GM21737 (cell line): ENCODE results near the gene LMAN2.
A peak's percentile ranks its signal among the peaks of the same experiment; 100 is the strongest.

Source experiments
- ATAC-seq: cut with Tn5 transposase; IDR thresholded peaks from one replicate; pipeline ENCODE4 v1.9.1; 2021; ENCODE audit warnings: mild to moderate bottlenecking, moderate library complexity; ENCODE audit not compliant: unreplicated experiment

The LMAN2 gene

DNA sequence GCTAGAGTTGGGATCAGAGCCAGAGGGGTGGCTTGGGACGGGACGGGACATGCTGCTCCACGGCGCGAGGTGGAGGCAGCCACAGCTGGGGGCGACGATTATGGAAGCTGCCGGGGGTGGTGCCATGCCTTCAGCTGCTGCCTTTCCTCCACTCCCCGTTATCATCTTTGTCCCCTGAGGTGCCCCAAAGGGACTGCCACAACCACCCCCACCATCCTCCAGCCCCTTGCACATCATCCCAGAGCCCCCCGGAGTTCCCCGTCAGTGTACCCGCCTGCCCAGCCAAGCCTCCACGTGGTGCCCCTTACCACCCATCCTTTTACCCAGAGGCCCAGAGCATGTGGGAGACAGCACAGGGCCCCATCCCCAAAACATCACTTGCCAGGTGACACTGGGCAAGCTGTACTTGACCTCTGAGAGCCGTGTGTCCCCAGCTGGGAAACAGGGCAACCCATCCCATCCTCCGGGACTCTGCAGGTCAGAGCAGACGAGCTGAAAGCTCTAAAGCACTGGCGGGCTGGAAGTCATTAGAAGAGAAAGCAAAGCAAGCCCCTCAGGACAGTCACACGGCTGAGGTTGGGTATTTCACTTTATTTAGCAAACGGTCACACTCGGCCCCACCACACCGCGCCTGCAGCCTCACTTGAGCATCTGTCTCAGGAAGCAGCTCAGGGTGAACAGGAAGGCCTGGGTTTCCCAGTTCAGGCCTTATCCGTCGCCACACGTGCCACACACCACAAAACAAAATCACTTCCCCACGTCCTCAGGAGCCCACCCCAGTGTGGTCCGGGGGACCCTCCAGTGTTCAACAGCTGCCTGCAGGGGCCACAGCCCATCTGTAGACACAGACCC lies 20.3 kb downstream of the LMAN2 start:
- no peak for ATAC-seq

DNA sequence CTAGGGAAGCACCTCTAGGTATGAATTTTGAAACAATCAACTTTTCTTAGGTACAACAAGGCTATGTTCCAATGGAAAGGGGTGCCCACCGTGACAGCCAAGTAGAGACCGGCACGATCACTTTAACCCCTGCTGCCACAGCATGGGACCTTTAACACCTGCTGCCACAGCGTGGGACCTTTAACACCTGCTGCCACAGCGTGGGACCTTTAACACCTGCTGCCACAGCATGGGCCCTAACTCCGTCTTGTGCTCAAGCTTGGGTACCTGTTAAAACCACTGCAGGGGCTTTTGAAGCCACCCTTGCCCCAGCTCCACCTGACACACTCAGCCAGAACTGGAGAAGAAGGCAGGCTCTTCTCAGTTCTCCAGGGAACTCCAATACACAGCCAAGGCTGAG lies 21.6 kb downstream of the LMAN2 start:
- no peak for ATAC-seq

DNA sequence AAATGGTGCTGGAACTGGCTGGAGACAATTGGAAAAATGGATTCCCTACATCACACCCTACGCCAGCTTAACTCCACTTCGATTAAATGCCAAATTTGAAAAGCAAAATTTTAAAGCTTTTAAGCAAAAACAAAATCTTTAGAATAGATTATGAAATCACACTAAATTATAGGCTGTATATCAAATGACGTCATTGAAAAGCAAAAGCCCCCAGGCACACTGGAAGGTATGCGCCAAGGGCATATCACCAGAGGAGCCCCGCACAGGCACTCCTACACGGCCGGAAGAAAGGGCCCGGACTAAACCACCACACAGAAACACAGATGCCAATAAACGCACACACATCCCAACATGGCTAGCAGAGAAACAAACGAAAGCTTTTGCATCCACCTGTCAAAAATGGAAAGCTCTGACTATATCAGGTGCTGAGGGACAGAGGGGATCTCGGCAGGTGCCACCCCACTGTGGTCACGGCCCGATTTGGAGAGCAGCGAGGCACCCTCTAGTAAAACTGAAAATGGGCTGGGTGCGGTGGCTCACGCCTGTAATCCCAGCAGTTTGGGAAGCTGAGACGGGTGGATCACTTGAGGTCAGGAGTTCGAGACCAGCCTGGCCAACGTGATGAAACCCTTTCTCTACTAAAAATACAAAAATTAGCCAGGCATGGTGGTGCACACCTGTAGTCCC lies 22.8 kb downstream of the LMAN2 start:
- no peak for ATAC-seq

DNA sequence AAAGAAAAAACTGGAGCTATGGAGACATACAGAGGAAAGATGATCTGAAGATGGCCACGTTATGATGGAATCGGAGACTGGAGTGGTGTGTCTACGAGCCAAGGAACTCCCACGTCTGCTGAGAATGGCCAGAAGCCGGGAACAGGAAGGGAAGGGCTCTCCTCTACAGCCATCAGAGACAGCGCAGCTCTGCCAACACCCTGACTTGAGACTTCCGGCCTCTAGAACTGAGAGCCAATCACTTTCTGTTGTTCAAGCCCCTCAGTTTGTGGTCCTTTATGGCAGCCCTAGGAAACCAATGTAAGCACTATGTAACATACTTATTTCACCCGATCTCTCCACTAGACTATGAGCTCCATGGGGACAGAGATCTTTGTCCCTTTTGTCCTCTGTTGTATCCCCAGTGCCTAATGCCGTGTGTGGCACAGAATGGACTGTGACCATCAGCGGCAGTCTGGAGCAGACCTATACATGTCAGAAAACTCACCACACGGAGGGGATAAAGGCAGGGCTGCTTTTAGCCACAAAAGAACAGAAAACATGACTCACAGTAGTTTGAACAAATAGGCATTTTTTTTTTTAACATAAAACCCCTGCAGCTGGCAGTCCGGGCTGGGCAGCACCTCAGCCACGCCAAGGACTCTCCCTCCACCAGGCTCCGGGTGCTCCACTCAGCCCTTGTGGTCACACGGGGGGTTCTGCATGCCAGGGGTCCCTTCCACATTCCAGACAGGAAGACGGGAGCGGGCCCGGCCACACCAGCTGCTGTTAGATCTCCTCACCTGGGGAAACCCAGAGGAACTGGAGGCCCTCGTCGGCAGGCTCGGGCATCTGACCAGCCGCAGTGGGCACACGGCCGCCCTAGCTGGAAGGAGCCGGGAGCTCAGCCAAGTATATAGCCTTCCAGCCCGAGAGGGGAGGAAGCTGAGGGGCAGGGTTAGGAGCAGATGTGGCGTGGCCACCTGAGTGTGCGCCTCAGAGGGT lies 23.6 kb downstream of the LMAN2 start:
- ATAC-seq, result no peak

DNA sequence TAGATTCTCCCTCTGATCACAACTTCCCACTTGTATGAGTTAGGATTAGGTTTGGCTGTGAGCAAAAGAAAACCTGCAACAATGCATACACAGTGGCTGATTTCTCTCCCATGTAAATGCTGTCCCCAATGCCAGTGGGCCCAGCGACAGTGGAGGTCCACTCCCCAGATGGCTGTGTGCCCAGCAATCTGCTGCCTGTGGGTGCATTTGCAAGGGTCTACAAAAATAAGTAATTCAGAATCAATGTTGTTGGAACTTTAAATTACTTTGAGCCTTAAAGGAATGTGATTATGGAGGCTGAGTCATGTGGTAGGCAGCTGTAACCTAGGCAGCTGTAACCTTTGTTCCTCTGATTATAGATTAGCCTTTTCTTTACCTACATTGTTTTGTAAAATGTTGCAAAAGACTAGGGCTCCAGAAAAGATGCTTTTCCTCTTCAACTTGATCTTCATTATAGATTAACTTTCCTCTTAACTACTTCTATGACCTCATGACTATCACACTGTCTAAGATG lies 25.5 kb downstream of the LMAN2 start:
- ATAC-seq, result no peak

DNA sequence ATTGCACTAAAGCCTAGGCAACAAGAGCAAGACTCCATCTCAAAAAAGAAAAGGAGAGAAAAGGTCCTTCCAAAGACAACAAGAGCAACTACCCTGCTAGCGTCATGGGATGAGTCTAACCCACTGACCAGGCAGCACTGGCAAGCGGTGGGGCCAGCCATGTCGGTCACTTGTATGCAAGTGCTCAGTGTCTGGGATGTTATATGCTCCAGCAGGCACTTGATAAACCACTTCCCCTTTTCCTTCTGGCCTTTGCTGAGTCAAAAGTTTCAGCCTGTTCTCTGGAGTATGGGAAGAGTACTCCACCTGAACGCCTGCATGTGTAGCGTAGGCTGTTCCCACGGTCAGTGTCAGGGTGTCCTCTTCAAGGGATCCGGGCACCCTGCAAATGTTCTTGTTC lies 30.6 kb downstream of the LMAN2 start:
- no peak for ATAC-seq

DNA sequence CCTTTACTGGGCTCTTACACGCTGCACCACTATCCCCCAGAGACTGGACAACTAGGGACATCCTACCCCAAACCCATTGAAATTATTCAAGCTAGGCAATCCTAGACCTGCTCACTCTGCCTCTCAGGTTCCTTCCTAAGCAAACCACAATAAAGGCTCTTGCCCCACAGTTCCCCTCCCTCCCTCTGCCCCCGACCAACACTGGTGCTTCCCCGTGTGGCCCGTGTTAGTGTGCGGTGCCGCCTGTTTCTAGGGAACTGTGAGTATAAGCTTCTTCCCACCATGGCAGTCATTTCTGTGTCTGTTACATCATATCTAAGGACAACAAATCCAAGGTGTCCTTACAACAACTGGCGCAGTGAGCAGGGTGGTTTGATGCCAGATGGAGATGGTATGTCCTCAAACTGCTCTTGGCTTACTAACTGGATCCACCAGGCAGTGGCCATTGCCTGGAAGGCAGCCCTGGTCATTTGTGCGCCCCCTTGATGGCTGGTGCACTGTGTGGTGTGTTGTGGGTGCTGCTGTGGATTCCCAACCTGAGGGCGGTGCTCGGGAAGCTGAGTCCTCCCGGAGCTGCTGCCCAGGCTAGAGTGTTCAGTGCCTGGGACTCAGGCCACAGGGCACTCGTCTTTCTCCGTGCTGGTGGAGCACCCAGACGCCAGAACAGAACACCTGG lies 31.4 kb downstream of the LMAN2 start:
- no peak for ATAC-seq

DNA sequence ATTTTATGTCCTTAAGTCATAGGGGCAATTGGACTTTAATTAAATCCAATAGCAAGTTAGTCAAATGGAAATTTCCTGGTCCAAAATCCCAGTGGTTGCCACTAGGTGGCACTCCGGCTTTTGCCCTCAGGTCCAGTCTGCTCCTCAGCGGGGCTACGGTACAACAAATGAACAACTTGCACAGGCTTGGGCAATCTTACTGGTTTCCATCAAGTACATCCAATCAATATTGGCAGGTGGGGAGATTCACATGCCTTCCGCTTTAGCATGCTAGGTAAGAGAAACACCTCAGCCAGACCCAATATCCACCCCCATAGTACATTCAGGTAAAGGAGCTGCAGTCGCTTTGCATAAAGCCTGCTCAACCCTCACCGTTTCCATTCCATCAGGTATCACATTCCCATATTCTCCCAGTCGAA lies 33.5 kb downstream of the LMAN2 start:
- no peak for ATAC-seq

DNA sequence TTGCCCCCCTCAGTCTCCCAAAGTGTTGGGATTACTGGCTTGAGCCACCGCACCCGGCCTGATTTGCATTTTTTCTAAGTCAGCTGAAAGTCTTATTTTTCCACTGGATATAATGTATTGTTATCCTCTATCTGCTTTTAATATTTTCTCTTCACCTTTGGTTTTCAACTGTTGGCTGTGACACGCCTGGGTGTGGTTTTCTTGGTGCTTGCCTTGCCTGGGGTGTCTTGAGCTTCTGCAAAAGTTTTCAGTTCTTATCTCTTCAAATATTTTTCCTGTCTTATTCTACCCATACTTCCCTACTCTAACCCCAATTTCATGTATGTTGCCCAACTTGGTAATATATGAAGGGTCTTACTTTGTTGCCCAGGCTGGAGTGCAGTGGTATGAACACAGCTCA lies 35.5 kb downstream of the LMAN2 start:
- ATAC-seq, result no peak

DNA sequence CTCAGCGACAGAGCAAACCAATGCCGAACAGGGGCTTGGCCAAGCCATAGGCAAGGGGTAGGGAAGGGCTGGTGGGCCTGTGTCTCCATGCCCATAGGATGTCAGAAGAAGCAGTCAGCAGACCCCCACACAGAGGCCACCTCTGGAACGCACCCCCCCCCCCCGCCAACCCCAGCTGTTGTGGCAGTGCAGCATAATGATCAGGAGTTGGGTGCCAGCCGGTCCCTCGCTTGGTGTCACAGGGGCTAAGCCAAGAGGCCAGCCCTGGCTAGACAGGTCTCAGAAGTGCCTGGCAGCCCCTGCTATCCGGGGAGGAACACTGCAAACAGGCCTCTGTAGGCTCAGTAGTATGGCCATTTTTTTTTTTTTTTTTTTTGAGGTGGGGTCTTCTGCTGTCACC lies 36.1 kb downstream of the LMAN2 start:
- no peak for ATAC-seq

DNA sequence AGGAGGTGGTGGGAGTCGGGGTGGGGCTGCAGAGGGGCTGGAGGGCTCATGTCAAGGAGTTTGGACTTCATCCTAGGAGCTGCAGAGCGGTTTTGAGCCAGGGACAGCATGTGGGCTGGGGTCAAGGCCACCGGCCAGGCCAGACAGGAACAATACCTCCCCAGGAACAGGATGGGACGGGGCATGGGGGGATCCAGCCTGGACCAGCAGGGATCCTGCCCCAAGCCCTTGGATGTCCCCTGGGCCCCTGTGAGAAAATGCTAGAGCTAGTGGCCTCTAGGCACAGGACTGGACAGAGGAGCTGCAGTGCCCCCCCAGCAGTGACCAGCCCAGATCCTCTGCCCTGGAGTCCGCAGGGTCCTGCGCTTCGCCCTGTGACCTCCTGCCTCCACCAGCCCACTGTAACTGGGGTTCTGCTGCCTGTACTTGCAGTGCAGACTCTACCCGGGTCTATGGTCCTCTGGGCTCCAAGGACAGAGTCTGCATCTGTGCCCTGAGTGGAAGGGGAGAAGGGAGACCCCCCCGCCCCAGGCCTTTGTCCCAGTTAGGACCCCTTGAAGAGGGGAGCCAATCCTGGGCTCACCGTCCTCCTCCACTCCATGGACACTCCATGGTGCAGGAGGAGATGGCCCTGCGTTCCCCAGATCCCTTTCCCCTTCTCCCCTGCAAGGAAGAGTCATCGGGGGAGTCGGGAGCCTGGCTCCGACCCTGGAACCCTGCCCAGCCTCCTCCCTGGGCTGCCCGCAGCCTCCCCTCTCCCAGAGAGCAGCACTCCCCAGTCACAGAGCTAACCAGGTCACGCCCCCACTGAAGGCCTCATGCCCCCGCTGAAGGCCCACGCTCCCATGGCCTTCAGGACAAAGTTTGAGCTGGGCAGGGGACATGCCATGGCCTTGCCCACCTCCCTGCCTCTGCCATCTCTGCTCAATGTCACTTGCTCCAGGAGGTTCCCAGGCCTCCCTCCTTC lies 36.8 kb downstream of the LMAN2 start:
- ATAC-seq, result no peak

DNA sequence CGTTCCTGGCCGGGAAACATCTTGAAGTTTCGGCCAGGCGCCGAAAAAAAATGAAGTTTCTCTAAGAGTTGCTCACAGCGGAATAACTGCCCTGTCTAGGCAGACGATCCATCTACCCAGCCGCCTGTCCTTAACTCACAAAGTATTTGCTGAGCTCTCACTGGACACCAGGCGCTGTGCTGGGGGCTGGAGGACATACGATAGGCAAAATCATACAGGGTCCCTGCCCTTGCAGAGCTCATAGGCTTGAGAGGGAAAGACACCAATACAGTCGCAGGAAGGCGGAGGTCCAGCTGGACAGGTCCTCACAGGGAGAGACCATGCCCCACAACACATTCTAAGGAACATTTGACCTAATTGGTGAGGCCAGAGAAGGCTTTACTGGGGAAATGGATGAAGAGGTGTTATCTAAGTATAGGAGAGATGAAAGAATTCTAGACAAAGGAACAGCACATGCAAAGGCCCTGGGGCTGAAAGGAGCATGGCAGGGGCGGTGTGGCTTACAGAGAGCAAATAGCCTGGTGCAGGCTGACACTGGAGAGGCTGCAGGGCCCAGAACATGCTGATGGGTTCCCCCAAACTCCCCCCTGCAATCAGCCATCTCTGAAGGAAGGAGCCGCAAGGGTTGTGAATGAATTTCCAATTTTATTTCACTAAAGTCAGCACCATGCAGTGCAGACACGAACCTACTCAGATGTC lies 37.8 kb downstream of the LMAN2 start:
- no peak for ATAC-seq

DNA sequence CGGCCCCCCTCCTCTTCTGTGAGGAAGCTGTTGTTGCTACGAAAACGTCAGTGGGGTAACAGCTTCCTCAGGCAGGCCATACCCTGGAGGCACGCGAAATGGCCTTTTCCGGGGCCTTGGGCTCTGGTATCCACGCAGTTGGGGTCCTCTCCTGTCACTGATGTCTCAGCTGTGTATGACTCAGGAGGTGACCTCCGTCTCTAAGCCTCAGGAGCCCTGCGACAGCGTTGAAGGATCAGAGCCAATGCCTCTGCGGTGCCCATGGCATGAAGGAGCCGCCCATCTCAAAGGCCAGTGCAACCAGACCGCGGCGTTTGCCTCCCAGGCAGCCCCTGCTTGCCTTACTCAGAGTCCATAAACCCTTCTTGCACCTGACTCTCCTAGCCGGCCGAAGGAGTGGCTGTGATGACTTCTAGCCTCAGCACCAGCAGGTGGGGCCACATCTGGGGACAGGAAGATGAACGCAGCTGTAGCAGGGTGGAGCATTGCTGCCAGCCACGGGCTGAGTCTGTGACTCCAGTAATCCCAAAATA lies 38.8 kb downstream of the LMAN2 start:
- ATAC-seq, result peak; percentile 26

DNA sequence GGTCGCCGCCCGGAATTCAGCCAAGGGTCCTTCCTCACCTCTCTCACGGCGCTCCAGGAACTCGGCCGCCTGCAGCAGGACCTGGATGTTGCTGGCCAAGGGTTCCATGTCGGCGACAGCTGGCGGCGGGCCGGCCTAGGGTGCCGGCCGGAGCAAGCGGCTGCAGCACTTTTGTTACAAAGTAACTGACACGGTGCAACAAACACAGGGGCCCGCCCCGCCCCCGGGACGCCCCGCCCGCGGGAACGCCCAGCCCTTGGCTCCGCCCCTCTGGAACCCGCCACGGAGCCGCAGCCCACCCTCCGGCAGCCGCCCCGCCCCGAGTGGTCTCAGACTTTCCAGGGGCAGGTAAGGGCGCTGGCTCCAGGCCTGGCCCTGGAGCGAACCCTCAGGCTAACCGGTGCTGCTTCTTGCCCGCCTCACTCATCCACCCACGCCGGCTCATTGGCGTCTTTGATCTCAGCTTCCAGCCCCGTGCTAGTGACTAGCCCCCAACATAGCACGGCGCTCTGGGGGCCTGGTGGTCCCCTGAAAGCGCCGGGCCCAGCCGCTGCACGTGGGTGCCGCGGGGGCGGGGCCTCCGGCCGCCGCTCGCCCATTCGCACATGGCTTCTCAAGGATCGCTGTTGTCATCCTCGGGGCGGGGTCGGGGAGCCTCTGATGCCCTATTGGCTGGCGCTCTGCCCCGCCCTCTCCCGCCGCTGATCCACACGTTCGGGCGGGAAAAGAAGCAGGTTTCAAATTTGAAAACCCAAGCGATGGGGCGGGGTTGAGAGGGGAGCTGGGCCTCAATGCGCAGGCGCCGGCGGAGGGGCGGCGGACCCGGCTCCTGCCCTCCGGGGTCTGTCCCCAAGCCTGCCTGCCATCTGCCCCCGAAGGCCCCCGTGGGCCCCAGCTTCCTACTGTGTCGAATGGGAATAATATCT lies 39.5 kb downstream of the LMAN2 start, which contains the start of gene MXD3:
Gene MXD3, minus strand, starts transcription at position 176 of the 926 bp plus-strand sequence. Its CDS starts 68 bp downstream, at position 108.
- ATAC-seq, result peak; percentile 71

DNA sequence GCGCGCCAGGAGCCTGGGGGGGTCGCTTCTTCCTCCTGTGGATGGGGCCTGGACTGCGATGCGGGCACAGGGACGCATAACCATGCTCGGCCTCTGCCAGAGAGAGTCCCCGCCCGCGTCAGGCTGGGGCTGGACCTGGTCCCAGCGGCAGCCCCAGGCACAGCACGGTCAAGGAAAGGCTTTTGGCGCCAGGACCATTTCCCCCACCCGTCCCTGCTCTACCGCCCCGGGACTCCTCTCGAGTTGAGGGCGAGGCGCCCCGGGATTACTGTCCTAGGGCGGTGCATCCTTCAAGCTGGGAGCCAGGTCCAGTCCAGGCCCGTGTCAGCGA lies 40.1 kb downstream of the LMAN2 start:
- no peak for ATAC-seq

DNA sequence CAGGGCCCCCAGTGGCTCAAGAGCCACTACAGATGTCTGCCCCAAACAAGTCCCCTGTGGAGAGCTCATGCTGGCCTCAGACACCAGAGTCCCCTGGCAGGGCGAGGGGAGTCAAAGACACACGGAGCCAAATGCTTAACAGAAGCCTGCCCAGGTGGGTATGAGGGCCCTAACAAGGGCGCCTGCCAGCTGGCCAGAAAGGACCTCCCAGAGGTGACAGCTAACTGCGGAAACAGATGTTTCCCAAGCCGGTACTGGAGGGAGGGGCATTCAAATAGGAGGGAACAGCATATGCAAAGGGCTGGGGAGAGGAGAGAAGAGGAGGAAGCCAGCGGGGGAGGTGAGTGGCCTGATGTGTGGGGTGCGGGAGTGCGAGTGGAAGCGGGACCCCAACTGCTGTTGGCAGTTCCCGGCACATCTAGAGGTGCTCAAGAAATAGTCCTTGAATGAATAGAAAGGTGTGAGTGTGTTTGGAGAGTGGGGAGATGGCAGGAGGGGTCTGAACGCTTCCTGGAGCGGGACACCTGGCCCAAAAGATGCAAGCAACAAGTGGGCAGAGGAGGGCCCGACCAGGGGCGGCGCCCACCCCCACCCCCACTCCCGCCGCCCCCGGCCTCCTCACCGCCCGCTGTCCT lies 40.6 kb downstream of the LMAN2 start:
- ATAC-seq, result no peak

DNA sequence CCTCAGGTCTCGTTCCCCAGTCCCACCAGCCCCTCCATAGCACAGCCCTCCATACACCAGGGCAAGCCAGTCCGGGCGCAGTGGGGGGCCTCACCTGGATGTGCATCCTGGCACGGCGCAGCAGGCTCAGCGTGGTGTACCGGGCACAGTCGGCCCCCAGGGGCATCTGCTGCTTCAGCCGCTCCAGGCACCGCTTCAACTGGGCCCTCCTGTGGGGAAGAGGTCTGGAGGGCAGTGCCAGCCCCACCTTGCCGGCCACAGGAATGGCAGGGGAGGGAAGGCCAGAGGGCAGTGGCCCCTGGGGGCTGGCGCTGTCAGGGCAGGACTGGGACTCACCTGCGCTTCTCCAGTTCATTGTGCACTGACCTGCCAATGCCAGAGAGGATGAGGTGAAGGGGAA lies 41.1 kb downstream of the LMAN2 start:
- no peak for ATAC-seq
